Measurements from ENCODE around the gene CRIM1.

- TF ChIP-seq, protein P1, sequence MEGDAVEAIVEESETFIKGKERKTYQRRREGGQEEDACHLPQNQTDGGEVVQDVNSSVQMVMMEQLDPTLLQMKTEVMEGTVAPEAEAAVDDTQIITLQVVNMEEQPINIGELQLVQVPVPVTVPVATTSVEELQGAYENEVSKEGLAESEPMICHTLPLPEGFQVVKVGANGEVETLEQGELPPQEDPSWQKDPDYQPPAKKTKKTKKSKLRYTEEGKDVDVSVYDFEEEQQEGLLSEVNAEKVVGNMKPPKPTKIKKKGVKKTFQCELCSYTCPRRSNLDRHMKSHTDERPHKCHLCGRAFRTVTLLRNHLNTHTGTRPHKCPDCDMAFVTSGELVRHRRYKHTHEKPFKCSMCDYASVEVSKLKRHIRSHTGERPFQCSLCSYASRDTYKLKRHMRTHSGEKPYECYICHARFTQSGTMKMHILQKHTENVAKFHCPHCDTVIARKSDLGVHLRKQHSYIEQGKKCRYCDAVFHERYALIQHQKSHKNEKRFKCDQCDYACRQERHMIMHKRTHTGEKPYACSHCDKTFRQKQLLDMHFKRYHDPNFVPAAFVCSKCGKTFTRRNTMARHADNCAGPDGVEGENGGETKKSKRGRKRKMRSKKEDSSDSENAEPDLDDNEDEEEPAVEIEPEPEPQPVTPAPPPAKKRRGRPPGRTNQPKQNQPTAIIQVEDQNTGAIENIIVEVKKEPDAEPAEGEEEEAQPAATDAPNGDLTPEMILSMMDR (IDR thresholded peaks at IDR 0.05): no peak
- TF ChIP-seq POLR2AphosphoS5 (IDR thresholded peaks at IDR 0.05): no peak
Measured at GRCh38 chr2:36587101-36587500, 231.5 kb downstream of the CRIM1 start.
